GM19372 (cell line): ENCODE data around the gene EPN1.

Experiments used
- ATAC-seq: cut with Tn5 transposase; IDR thresholded peaks from one replicate; pipeline ENCODE4 v1.9.1; 2021; ENCODE audit warnings: mild to moderate bottlenecking, low read depth, moderate library complexity; ENCODE audit not compliant: unreplicated experiment

The EPN1 gene

DNA sequence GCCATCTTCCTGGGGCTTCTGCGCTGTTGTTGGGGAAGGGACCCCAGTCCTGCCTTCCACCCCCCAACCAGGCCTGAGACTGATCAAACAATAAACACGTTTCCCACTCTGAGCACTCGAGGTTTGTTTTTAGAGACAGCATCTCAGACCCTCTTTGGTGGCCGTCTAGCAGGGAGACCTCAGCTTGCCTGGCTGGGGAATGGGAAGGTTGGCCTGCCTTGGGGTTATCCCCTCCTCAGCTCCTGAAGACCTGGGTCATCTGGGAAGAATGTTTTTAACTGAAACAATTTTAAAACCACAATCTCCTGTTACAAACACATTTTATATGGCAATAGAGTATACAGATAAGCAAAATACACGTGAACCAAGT lies 29.5 kb upstream of the EPN1 start:
- ATAC-seq: no peak

DNA sequence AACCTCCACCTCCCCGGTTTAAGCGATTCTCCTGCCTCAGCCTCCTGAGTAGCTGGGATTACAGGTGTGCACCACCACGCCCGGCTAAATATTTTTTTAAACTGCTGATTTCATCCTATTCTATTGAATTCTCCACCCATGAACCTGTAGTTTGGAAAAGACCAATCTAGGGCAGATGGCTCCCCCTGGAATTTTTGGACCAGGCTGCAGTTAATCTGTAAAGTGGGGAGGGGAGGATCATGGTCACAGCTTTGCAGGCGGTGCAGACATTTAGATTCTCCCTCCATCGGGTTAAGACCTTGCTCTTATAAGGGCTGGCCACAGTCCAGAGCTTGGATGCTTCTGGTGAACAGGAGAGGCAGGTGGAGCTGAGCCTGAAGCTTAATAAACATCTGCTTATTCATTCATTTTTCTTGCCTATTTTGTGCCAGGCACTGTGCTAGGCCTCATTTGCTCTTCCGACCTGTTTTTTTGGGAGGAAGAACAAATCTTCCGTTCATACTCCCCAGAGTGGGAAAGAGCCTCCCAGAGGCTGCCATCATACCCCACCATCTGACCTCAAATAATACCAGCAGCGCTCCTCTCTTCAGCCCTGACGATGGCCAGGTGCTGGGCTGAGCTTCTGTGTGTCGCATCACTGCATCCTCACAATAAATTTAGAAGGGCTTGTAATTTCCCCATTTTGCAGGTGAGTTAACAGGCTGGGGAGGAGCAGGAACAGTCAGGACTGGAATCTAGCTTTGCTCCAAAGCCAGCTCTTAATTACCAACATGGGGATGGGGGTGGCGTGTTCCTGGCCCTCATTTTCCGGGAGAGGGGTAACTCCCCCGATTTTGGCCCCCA lies 27.9 kb upstream of the EPN1 start:
- ATAC-seq: no peak

DNA sequence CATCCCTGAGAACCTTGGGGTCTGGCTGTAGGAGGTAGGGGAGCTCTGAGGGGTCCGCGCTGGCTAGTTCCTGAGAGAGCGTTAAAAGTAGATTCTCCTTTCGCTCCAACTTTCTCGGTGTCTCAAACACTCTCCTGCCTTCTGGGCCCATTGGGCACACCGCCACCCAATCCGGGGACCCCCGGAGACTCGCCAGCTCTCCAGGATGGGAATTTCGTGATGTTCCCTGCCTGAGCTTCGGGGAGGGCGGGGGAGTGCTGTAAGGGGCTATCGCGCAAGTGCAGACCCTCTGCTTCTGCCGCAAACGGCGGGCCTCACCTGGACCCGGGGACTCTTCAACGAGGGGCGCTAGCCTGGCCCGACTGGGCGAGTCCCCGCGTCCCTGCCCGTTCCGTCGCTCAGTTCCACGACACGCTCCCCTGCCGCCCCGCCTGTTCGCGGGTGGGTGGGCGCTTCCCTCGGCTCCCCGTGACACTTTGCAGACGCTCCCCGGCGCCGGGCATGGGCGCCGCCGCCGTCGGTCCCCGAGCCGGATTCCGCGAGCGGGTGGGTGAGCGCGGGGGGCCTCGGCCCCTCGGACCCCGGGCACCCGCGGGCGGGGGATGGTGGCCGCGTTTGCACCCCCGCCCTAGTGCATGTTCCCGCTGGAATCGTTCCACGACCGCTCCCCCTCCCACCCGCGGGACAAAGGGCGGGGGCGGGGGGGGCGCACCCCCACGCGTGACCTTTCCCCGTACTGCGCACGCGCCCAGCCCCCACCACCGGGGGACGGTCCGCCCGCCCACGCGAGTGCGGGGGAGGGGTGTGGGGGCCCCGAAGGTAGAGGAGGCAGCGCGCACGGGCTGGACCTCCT lies 27.1 kb upstream of the EPN1 start, which contains the start of gene CCDC106:
TSS of gene CCDC106 (plus strand) at position 481 of the 853 bp plus-strand sequence. CDS start 835 bp downstream, outside the sequence.
- ATAC-seq: no peak

DNA sequence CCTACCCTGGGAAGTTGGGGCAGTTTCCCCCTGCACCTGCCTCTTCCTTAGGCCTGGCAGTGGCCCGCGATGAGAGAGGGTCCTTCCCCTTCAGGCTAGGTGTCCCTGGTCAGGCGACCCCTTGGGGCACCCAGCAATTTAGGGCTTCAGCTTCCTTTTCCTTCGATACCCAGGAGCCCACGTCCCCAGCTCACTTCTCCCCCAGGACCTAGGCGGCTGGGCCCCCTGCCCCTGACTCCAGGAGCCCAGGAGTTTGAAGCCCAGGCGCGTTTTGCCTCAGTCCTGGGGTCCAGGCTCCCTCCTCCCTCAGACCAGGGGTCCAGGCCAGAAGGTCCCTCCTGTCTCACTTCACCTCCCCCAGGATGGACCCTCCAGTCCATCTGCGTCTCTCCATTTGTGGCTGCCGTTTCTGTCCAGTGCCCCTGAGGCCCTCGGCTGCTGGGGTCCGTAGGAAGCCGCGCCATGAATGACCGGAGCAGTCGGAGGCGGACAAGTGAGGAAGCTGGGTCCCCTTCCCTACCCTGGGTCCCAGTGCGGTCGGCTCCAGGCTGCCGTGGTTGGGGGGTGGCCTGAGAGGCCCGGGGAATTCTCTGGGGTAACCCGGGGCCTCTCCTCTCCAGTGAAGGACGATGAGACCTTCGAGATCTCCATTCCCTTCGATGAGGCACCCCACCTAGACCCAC lies 26.3 kb upstream of the EPN1 start:
- ATAC-seq: no peak

DNA sequence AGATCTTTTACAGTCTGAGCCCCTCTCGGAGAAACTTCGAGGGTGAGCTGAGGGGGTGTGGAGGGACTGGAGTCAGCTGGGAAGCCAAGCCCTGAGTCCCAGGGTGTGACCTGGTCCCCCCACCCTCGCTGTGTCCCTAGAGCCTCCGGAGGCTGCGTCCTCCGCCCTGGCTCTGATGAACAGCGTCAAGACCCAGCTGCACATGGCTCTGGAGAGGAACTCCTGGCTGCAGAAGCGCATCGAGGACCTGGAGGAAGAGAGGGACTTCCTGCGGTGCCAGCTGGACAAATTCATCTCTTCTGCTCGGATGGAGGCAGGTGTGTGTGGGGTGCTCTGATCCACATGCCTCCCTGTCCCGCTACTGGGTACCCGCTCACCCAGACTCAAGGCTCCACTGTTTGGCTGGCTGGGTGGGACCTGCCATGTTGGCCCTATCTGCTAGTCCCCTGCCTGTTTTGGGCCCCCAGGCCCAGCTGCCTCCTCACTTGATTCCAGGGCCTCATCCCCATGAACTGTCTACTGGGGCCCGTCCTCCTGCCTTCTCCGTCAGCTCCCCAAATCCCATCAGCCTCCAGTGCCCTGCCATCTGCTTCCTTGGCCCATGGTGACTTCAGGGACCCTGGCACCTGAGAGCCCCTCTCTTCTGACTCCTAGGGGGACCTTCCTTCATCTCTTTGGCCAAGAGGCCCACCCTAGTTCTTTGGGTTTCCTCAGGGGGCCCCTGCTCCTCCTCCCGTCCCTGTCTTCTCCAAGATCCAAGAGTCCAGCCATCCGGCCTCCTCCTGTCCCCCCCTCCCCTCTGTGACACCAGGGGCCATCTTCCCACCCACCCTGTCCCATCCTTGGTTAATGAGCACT lies 25.5 kb upstream of the EPN1 start:
- ATAC-seq: no peak

DNA sequence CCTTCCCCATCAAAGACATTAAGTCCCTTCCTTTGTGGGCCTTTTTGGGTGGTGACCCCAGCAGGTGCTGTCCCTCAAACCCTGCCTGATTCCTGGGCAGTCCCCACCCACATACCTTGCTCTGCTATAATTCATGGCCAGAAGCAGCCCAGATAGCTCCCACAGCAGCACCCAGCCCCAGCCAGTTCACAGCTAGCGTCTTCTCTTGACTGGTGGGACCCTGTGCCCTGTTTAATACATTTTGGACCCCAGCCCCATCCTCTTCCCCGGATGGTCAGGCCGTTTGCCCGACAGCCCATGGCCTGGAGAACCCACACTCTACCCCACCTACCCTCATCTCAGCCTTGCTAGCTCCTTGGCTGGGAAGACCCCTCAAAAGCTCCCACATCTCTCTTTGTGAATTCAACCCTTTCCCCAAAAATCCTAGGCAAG lies 24.9 kb upstream of the EPN1 start:
- ATAC-seq: no peak

DNA sequence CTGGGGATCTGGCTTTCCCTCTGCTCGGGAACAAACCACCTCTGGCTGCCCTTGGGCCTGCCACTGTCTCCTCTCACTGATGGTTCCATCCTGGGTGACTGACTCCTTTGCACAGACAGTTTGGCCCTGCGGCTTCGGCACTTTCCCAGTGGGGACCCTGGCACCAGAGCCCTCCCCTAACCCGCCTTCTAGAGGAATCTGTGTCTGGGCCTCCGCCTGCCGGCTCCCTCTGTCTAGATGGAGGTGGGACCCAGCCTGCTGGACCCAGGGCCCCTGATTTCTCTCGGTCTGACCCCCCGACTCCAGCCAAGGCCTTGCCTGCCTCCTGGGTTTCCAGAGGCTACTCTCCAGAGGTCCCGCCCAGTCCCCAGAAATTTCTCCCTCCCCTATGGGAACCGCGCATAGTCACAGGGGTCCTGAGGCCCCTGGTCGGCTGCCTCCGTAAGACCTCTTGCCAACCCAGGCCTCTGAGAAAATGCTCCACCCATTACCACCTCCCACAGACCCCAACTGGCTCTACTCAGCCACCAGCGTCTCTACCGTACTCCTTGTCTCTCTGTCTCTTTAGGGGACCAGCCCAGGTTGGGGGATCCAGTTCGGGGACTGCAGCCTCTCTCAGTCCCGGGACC lies 24.3 kb upstream of the EPN1 start:
- no peak for ATAC-seq

DNA sequence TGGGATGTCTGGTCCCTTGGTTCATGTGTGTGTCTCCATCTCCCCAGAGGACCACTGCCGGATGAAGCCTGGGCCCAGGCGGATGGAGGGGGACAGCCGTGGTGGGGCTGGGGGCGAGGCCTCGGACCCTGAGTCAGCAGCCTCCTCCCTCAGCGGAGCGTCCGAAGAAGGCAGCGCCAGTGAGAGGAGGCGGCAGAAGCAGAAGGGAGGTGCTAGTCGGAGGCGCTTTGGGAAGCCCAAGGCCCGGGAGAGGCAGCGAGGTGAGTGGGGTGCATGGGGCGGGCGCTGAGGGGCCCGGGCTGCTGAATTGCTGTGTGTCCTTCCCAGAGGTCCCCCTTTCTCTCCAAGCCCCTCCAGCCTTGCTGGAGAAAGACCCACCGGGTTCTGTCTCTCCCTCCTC lies 23.8 kb upstream of the EPN1 start:
- no peak for ATAC-seq

DNA sequence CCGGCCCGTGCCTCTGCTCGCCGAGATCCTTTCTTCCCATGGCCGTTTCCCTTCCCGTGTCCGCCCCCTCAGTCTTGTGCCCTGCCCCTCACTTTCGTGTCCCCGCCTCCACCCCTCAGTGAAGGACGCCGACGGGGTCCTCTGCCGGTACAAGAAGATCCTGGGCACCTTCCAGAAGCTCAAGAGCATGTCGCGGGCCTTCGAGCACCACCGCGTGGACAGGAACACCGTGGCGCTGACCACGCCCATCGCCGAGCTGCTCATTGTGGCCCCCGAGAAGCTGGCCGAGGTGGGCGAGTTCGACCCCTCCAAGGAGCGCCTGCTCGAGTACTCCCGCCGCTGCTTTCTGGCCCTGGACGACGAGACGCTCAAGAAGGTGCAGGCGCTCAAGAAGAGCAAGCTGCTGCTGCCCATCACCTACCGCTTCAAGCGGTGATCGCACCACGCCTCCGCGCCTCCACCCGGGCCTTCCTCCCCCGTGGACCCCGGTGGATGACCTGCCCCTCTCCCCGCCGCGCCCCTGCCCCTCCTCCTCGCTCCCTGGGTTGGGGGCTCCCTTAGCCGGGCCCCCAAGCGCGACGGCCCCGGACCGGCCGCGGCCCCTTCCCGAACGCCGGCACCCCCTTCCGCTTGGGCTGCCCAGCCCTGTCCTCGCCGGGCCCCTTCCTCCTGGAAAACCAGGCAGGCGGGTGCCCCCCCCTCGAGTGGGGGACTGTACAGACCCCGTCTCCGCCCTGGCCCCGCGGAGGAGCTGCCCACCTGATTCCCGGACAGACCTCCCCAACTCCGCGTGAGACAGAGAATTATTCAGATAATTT lies 22.5 kb upstream of the EPN1 start:
- ATAC-seq: no peak

DNA sequence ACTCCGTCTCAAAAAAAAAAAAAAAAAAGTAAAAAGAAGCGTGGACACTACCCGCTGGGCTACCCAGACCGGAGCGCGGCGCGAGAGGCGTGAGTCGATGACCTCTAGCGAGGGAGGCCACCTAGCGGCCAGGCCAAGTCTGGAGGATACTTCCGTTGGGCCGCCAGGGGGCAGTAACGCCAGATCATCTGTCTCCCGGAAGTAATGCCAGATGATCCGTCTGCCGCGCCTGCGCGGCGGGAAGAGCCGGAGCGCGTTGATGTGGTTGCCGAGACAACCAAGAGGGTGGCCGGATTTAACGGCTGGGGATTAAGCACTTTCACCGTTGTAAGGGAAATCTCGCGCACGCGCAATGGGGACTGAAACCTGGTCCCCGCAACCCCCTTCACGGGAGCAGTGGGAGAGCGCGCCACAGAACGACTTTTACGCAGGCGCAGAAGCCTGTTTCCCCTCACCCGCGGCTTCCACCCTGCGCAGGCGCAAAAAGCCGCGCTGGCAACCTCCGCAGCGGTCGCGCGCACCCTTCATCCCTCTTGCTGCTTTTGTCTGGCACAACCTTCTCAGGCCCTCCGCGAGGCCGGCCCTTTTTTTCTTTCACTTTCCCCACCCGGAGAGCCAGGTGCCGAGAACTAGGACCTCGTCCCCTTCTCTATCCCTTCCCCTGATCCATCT lies 21.2 kb upstream of the EPN1 start:
- ATAC-seq: peak; percentile 46

DNA sequence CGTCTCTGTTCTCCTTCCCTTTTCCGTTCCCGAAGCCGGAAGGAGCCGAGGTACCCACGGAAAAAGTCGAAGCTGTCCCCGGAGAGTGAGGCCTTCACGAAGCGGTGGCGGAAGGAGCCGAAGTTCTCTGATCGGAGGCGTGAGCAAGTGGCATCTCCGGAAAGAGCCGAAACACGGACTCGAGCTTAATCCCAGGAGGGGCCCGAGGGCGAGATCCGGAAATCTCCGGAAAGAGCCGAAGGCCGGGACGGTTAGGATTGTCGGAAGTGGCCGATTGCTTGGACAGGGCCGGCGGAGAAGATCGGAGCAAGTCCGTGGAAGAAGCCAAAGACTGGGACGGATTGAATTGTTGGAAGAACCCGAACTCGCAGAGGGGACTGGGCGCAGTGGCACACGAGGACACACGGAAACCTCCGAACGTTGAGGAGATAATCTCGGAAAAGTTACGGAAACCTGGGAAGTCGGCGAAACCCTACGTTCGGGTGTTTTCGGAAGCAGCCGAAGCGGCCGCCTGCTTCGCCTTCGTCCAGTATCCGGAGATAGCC lies 20.6 kb upstream of the EPN1 start:
- peak; percentile 48 for ATAC-seq

DNA sequence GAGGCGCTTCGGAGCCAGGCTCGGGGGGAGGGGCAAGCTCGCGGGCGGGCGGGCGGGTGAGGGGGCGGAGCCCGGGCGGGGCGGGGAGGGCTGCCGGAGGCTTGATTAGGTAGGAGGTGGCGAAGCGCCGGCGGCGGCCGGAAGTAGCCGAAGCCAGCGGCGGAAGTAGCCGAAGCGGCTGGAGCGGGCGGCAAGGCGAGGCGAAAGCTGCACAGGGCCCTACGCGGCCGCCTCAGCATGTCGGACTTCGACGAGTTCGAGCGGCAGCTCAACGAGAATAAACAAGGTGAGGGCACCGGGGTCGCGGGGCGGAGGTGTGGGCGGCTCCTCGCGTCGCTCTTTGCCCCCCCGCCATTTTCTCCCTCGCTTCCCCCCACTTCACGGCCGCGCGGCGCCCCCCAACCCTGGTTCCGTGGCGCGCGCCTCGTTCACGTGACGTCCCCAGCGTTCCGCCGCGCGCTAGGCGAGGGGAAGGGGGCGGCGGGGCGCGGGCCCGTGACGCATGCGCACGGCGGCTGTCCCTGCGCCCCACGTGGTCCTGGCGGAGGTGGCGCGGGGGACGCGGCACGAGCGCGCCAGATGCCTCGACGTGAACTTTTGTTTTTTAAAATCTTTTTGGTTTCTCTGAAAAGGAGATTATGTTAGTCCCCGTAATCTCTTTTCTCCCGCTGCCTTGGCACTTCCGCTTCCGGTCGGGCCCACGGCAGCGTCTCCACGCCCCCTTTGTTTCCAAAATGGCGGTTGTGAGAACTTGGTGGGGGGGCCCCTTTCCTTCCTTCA lies 20.0 kb upstream of the EPN1 start, which contains the start of gene U2AF2:
TSS of gene U2AF2 (plus strand) at position 168 of the 780 bp plus-strand sequence. CDS start at position 238, 70 bp downstream.
- peak; percentile 37 for ATAC-seq

DNA sequence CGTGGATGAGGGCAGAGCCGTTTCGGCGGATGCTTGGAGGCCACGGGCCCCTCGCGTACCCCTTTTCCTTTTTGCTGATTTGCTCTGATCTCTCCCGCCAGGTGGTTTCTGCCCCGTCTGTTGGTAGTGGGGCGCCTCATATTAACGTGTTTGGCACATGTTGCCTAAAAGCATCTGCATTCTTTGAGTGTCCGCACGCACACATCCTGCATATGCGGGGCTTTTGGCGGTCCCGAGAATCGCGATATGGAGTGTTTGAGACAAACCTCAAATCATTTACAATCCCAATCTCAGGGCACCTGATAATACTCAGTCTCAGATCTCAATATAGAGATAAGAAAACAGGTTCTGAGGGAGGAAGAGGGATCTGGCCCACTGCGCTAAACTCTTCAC lies 19.4 kb upstream of the EPN1 start:
- ATAC-seq: no peak

DNA sequence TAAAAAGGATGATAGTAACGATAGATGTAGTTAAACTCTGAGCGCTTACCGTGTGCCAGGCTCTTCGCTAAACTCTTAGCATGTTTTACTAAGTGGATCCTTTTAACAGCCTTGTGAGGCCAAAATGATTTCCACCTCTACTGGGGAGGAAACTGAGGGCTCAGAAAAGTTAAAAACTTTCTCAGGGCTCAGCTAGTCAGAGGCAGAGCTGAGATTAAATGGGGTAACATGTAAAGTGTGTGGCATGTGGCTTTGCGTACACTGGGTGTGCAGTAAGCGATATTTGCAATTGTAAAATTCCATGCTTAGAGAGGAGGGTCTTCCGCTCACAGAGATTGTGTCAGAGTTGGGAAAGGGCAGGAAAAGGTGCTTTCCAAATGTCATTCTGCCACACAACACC lies 18.5 kb upstream of the EPN1 start:
- ATAC-seq: no peak

DNA sequence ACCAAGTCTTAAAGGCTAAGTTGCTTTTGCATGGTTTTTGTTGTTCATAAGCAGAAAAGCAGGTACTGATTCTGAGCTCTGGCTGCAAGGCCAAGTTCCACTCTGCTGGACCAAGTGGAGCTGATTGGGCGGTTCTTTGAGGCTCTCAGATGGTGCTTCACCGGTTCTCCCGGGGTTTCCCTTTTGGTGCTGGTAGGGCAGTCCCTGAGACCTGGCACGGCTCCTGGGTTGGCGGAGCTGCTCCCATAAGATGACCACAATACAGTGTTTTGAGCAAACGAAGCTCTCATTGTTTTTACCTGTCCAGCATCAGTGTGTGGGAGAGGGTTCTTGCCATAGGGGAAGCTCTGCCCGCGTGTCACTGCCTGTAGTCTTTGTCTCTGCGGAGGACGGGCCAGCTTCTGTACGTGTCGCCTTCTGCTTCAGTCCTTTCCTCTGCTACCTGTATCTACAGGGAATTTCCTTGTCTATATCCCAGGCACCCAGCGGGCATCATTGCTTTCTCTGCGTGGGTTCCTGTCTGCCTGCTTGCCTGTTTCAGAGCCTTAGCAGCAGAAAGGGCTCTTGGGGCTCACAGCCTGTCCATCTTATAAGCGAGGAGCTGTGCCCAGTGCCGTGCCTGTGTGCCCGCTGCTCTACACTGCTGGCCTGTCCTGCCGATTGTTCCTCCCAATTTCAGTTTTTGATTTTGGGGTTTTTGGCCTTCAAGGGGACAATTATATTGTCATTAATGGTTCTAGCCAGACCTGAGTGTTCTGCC lies 17.9 kb upstream of the EPN1 start:
- ATAC-seq: no peak

DNA sequence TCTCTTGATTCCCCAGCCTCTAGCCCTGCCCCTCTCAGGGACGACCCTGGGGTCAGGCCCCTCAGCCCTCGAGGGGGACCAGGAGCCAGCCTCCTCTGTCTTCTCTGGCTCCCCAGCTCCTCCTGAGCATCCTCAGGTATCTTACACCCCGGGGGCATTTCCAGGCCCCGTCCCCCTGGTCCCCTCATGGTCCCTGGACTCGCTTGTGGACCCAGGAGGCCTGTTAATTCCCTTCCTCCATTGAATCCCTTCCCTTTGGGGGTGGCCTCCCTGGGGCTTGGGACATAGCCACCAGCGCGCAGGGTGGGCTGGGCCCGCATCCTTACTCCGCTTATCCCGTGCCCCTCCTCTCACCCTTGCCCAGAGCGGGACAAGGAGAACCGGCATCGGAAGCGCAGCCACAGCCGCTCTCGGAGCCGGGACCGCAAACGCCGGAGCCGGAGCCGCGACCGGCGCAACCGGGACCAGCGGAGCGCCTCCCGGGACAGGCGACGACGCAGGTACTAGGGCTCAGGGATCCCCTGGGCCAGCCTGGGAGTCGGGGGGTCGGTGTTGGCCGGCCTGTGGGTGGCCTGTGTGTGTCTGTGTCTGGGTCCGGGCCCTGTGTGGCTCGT lies 16.1 kb upstream of the EPN1 start:
- ATAC-seq: no peak
